Epithelial cell of prostate (primary cell): ENCODE data around the gene CYP26C1.
"Not testable (repeated sequence)": the region's sequence is repeated elsewhere in the genome, so short reads cannot be mapped to it uniquely, and the experiment has no call there.

ENCODE experiments used
- DNase-seq: peaks from one replicate; pipeline ENCODE4 v3.0.0-alpha.2; 2011; ENCODE audit warnings: low read depth, low spot score
- H3K27ac ChIP-seq: fragments of 450-650 bp; 2 replicates; pipeline ENCODE4 v1.5.1; 2017; ENCODE audit warnings: mild to moderate bottlenecking

The CYP26C1 gene

GRCh38 chr10:93101148-93101547, 40.5 kb downstream of the CYP26C1 start:
- H3K27ac ChIP-seq, DNase-seq: not testable (repeated sequence)

GRCh38 chr10:93103953-93104352, 43.4 kb downstream of the CYP26C1 start:
- no peak for DNase-seq
- no peak overlapping the region for H3K27ac ChIP-seq

- DNase-seq: no peak
- no peak overlapping the region for H3K27ac ChIP-seq
Observed at GRCh38 chr10:93106631-93107072, 46.1 kb downstream of the CYP26C1 start.

- no peak for DNase-seq
- no peak overlapping the region for H3K27ac ChIP-seq
Observed at GRCh38 chr10:93110472-93111146, 50.0 kb downstream of the CYP26C1 start.

- H3K27ac ChIP-seq: no peak overlapping the region
- DNase-seq: no peak
Observed at GRCh38 chr10:93113042-93113441, 52.4 kb downstream of the CYP26C1 start.

GRCh38 chr10:93115661-93116383, 55.2 kb downstream of the CYP26C1 start:
- H3K27ac ChIP-seq: no peak overlapping the region
- DNase-seq: no peak
